Neuronal stem cell (in vitro differentiated cells): Measurements from ENCODE around the gene ZNF678.
A peak's percentile ranks its signal among the peaks of the same experiment; 100 is the strongest.

Experiments used
- small RNA-seq: library from polyadenylated mRNA; stranded (forward); fragments of <200 nt; extraction: miRNeasy Mini kit (QIAGEN cat#:217004); gene quantifications from one replicate; pipeline ENCODE3, GENCODE V24; 2013; ENCODE audit not compliant: insufficient read depth

The ZNF678 gene

Small RNAs within 50 kb of the gene (small RNA-seq; reads per million reads assigned to genes)
- gene RNA5SP77, result 4.7 reads per million, percentile 17 among the genes with 10 or more reads in this experiment
